Fibroblast of villous mesenchyme (primary cell): ENCODE results near the gene RPL6. TPM values are rescaled to one million over a fixed set of nuclear protein-coding genes. Genes with fewer than 3 reads are reported as not detected.
"Not testable (repeated sequence)": the region's sequence is repeated elsewhere in the genome, so short reads cannot be mapped to it uniquely, and the experiment has no call there.

Experiments
- DNase-seq: peaks from one replicate; pipeline ENCODE4 v3.0.0-alpha.2; 2010; ENCODE audit warnings: low read depth
- H3K4me3 ChIP-seq: 2 replicates; pipeline ENCODE4 v1.5.1; 2011; ENCODE audit warnings: low read depth, mild to moderate bottlenecking, low read length
- CTCF ChIP-seq: IDR thresholded peaks from 2 replicates; pipeline ENCODE4 v1.5.1; 2012; ENCODE audit warnings: low read depth, mild to moderate bottlenecking, low read length; ENCODE audit not compliant: insufficient read depth
- total RNA-seq: library from RNA; depleted of rRNA; stranded (reverse); fragments of >200 nt; gene quantifications from 2 replicates; pipeline ENCODE4 v1.2.3, GENCODE V29; 2012

RPL6 gene
- total RNA-seq, 1 donor = 1,035 TPM

- no peak for TF ChIP-seq CTCF
- DNase-seq = no peak
- peak overlapping the region; percentile 75 for H3K4me3 ChIP-seq
Measured at GRCh38 chr12:112406519-112407488, 2.6 kb downstream of the RPL6 start.

DNA sequence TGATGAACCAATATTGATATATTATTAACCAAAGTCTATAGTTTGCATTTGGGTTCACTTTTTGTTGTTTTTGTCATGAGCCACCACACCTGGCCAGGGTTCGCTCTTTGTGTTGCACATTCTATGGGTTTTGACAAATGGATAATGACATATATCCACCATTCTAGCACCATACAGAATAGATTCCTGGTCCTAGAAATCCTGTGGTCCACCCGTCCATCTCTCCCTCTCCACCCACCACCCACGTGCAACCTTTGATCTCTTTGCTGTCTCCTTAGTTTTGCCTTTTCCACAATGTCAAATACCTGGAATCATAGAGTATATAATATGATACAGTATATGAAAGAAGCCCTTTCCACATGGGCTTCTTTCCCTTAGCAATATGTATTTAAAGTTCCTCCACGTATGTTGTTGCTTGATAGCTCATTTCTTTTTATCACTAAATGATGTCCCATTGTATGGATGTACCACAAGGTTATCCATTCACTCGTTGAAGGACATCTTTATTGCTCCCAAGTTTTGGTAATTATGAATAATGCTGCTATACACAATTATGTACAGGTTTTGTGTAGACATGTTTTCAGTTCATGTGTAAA lies 7.4 kb downstream of the RPL6 start:
- DNase-seq = no peak
- no peak for TF ChIP-seq CTCF
- H3K4me3 ChIP-seq = no peak overlapping the region

DNA sequence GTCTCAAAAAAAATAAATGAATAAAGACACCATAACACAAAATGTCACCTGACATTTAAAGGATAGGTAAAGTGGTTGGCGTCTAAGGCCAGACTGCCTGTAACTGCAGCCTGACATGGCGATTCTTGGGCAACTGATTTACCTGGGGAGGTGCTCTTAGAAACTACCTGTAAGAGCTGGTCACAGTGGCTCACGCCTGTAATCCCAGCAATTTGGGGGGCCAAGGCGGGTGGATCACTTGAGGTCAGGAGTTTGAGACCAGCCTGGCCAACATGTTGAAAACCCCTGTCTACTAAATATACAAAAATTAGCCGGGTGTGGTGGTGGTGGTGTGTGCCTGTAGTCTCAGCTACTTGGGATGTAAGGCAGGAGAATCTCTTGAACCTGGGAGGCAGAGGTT lies 8.4 kb downstream of the RPL6 start:
- no peak for TF ChIP-seq CTCF
- no peak for DNase-seq
- no peak overlapping the region for H3K4me3 ChIP-seq

- no peak for TF ChIP-seq CTCF
- H3K4me3 ChIP-seq = no peak overlapping the region
- no peak for DNase-seq
Measured at GRCh38 chr12:112393328-112393727, 16.1 kb downstream of the RPL6 start.

GRCh38 chr12:112389922-112390654 lies 19.3 kb downstream of the RPL6 start:
- not testable (repeated sequence) for DNase-seq, H3K4me3 ChIP-seq

DNA sequence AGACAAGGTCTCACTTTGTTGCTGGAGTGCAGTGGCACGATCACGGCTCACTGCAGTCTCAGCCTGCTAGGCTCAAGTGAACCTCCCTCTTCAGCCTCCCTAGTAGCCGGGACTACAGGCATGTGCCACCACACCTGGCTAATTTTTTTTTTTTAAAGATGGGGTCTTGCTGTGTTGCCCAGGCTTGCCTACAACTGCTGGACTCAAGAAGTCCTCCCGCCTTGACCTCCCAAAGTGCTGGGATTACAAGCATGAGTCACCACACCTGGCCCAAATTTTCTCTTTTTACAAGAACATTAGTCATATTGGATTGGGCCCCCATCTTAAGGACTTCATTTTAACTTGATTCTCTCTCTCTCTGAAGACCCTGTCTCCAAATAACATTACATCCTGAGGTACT lies 20.2 kb downstream of the RPL6 start:
- no peak overlapping the region for H3K4me3 ChIP-seq
- no peak for TF ChIP-seq CTCF
- no peak for DNase-seq

GRCh38 chr12:112386726-112387125 lies 22.7 kb downstream of the RPL6 start:
- peak; percentile 96 for DNase-seq
- no peak overlapping the region for H3K4me3 ChIP-seq

More at GRCh38 chr12:112386726-112387125, 22.7 kb downstream of the RPL6 start:
- no peak for TF ChIP-seq CTCF
